Measurements from ENCODE around the gene HK1.

DNA sequence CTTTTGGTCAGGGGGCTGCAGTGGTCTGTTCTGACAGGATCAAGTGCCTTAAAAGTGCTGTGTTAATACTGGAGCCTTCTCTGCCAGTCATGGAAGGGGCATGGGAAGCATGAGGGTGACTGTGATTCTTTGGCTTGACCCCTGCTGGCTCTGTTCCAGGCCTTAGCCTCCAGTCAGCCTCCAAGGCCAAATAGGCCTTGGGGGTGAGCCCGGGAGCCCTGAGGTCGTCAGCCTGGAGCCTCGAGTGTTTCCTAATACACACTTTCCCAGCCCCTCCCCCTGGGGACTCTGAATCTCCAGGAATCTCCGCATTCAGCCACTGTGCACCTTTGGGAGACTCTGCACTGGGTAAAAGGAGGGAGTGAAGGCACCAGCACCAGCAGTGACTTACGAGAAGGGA is 48.2 kb upstream of the HK1 start:
- TF ChIP-seq, protein P1, sequence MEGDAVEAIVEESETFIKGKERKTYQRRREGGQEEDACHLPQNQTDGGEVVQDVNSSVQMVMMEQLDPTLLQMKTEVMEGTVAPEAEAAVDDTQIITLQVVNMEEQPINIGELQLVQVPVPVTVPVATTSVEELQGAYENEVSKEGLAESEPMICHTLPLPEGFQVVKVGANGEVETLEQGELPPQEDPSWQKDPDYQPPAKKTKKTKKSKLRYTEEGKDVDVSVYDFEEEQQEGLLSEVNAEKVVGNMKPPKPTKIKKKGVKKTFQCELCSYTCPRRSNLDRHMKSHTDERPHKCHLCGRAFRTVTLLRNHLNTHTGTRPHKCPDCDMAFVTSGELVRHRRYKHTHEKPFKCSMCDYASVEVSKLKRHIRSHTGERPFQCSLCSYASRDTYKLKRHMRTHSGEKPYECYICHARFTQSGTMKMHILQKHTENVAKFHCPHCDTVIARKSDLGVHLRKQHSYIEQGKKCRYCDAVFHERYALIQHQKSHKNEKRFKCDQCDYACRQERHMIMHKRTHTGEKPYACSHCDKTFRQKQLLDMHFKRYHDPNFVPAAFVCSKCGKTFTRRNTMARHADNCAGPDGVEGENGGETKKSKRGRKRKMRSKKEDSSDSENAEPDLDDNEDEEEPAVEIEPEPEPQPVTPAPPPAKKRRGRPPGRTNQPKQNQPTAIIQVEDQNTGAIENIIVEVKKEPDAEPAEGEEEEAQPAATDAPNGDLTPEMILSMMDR (IDR thresholded peaks at IDR 0.05): no peak
- TF ChIP-seq POLR2AphosphoS5 (IDR thresholded peaks at IDR 0.05): no peak

Data from gastroesophageal sphincter (tissue), 3 donors.